COLO668 (cell line): Measurements from ENCODE around the gene TTLL8.

Experiments used
- DNase-seq: peaks from one replicate; lab custom pipeline; 2025; ENCODE audit not compliant: unreplicated experiment; lab: John Stamatoyannopoulos, UW

TTLL8 gene

GRCh38 chr22:49969751-49970527 lies 88.2 kb downstream of the TTLL8 start:
- no peak for DNase-seq

- DNase-seq, result no peak
Measured at GRCh38 chr22:49968831-49969661, 89.1 kb downstream of the TTLL8 start.
